GM18517 (cell line): Measurements from ENCODE around the gene MINDY1.

Experiments used
- ATAC-seq: cut with Tn5 transposase; IDR thresholded peaks from one replicate; pipeline ENCODE4 v1.9.1; 2021; ENCODE audit warnings: mild to moderate bottlenecking, moderate library complexity; ENCODE audit not compliant: unreplicated experiment

MINDY1 gene

GRCh38 chr1:150968491-150968890, 38.2 kb downstream of the MINDY1 start:
- ATAC-seq: no peak

- ATAC-seq: no peak
Measured at GRCh38 chr1:150967936-150968335, 38.8 kb downstream of the MINDY1 start.

GRCh38 chr1:150966011-150966410, 40.7 kb downstream of the MINDY1 start:
- no peak for ATAC-seq

GRCh38 chr1:150965605-150966004, 41.1 kb downstream of the MINDY1 start:
- ATAC-seq: no peak

- ATAC-seq: no peak
Measured at GRCh38 chr1:150964164-150964489, 42.6 kb downstream of the MINDY1 start.

GRCh38 chr1:150963321-150964163, 43.2 kb downstream of the MINDY1 start:
- ATAC-seq: no peak

- no peak for ATAC-seq
Measured at GRCh38 chr1:150961756-150962155, 44.9 kb downstream of the MINDY1 start.

- ATAC-seq: no peak
Measured at GRCh38 chr1:150960646-150961045, 46.1 kb downstream of the MINDY1 start.

- no peak for ATAC-seq
Measured at GRCh38 chr1:150957666-150958065, 49.0 kb downstream of the MINDY1 start.

- no peak for ATAC-seq
Measured at GRCh38 chr1:150955280-150955679, 51.4 kb downstream of the MINDY1 start.

- ATAC-seq: no peak
Measured at GRCh38 chr1:150954708-150955107, 52.0 kb downstream of the MINDY1 start.
